ENCODE measurements around the gene MAN2A1. TPM values are rescaled to one million over a fixed set of nuclear protein-coding genes. Genes with fewer than 3 reads are reported as not detected.

The MAN2A1 gene
- total RNA-seq, 1 experiment from 2014 or later, result 78.0 TPM

DNA sequence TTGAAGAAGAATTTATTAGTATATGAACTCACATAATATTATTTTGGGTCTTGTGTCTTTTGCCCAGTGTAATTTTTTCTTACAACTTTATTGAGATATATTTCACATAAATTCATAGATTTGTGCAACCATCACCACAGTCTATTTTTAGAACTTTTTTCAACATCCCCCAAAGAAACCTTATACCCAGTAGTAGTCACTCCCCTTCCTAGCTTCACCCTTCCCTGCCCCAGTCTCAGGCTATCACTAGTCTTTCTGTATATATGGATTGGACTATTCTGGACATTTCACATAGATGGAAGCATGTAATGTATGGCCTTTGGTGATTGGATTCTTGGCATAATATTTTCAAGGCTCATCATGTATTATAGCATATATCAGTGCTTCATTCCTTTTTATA lies 67.8 kb downstream of the MAN2A1 start:
- TF ChIP-seq, protein P1, sequence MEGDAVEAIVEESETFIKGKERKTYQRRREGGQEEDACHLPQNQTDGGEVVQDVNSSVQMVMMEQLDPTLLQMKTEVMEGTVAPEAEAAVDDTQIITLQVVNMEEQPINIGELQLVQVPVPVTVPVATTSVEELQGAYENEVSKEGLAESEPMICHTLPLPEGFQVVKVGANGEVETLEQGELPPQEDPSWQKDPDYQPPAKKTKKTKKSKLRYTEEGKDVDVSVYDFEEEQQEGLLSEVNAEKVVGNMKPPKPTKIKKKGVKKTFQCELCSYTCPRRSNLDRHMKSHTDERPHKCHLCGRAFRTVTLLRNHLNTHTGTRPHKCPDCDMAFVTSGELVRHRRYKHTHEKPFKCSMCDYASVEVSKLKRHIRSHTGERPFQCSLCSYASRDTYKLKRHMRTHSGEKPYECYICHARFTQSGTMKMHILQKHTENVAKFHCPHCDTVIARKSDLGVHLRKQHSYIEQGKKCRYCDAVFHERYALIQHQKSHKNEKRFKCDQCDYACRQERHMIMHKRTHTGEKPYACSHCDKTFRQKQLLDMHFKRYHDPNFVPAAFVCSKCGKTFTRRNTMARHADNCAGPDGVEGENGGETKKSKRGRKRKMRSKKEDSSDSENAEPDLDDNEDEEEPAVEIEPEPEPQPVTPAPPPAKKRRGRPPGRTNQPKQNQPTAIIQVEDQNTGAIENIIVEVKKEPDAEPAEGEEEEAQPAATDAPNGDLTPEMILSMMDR (conservative IDR thresholded peaks at IDR 0.05), result no peak
- Histone ChIP-seq H2BK5ac (ENCODE audit: insufficient read length, low read length) (no peak overlapping the region), H3K79me2 (ENCODE audit: insufficient read depth, low read length) (peaks cover 6% of the 10 kb centered on the region; the same call in 1 of the 2 replicates), H3K4ac (ENCODE audit: low read depth, low read length) (no peak overlapping the region), H2BK120ac (ENCODE audit: low read depth, low read length, poor library complexity, severe bottlenecking) (no peak overlapping the region), H4K5ac (ENCODE audit: insufficient read length, low read depth, low read length) (no peak overlapping the region), H4K91ac (ENCODE audit: insufficient read length, low read depth, low read length) (no peak overlapping the region), H3K14ac (ENCODE audit: insufficient read depth, low read length) (no peak overlapping the region), H4K20me1 (ENCODE audit: control insufficient read depth, insufficient read depth, insufficient read length) (no peaks in the 10 kb centered on the region), H3K4me2 (ENCODE audit: insufficient read depth, insufficient read length, low read length) (no peak overlapping the region), H2BK20ac (ENCODE audit: low read depth, low read length, poor library complexity, severe bottlenecking) (no peak overlapping the region), H3K4me1 (ENCODE audit: insufficient read depth, low read length) (no peaks in the 10 kb centered on the region), H3K9ac (ENCODE audit: extremely low read depth, insufficient read length, low read length) (no peak overlapping the region), H2AK5ac (ENCODE audit: insufficient read length, low read length) (no peak overlapping the region), H3K56ac (ENCODE audit: insufficient read length, low read depth, low read length) (no peak overlapping the region), H3T11ph (ENCODE audit: low read length) (no peak overlapping the region), H3K23ac (ENCODE audit: insufficient read length, low read depth, low read length) (no peak overlapping the region), H2BK12ac (ENCODE audit: insufficient read length, low read depth, low read length) (no peak overlapping the region), H3K23me2 (ENCODE audit: insufficient read length, low read depth, low read length, poor library complexity, severe bottlenecking) (no peaks in the 10 kb centered on the region), H4K8ac (replicated peaks; ENCODE audit: insufficient read length, low read depth, low read length) (no peak overlapping the region), H3K27ac (ENCODE audit: insufficient read length, low read depth, low read length) (no peak overlapping the region), H2AFZ (ENCODE audit: low read length) (no peak overlapping the region), H2BK15ac (ENCODE audit: low read depth, low read length) (no peak overlapping the region), H3K27me3 (ENCODE audit: insufficient read depth, low read length) (no peaks in the 10 kb centered on the region), H3K9me3 (ENCODE audit: control insufficient read depth, low read depth, low read length) (no peaks in the 10 kb centered on the region), H3K79me1 (ENCODE audit: insufficient read depth, low read depth, low read length, poor library complexity, severe bottlenecking) (no peaks in the 10 kb centered on the region), H3K18ac (ENCODE audit: insufficient read length, low read depth, low read length) (no peak overlapping the region)
- no peaks in the 10 kb centered on the region for H3K27me3 Mint-ChIP-seq (ENCODE audit: low read depth)
- H3K4me1 Mint-ChIP-seq, result peaks cover 2 to 3% of the 10 kb centered on the region in 2 experiments; a peak in 3 of 4 replicates
- no peak for DNase-seq
- peaks cover 39 to 52% (median 45%) of the 10 kb centered on the region in 3 experiments for H3K36me3 Mint-ChIP-seq (ENCODE audit: insufficient read depth in 1 of 3, low read depth in 3 of 3)
- H3K4me3 Mint-ChIP-seq, result no peak overlapping the region
- peaks cover 4 to 6% of the 10 kb centered on the region in 2 experiments; a peak in 3 of 5 replicates for H3K9me3 Mint-ChIP-seq
- H3K27ac Mint-ChIP-seq, result 0 out of 7 replicates have a peak overlapping the region, but pooled peaks of 1 of the 3 experiments have one; percentile 17

Data from H9 (cell line).